Measurements from ENCODE around the gene PHACTR3.

The PHACTR3 gene

GRCh38 chr20:59817846-59818615, 213.7 kb downstream of the PHACTR3 start:
- Histone ChIP-seq H2BK12ac (ENCODE audit: low read length) (no peak overlapping the region), H3K9ac (ENCODE audit: low read length) (no peak overlapping the region), H3K18ac (ENCODE audit: low read length) (no peak overlapping the region), H3K4ac (ENCODE audit: low read depth, low read length) (no peak overlapping the region), H2AK5ac (ENCODE audit: low read length) (no peak overlapping the region), H3K23ac (ENCODE audit: low read length) (no peak overlapping the region), H3K79me2 (ENCODE audit: control insufficient read depth, insufficient read depth, low read length, poor library complexity) (no peaks in the 10 kb centered on the region), H2BK5ac (ENCODE audit: low read depth, low read length, poor library complexity) (no peak overlapping the region), H3K4me2 (ENCODE audit: low read length) (no peak overlapping the region), H3K36me3 (ENCODE audit: control insufficient read depth in 1 of 2, insufficient read depth in 2 of 2, low read length in 2 of 2) (no peaks in the 10 kb centered on the region), H2BK120ac (ENCODE audit: insufficient read depth, low read length, poor library complexity) (no peak overlapping the region), H3K14ac (ENCODE audit: low read length) (no peak overlapping the region), H4K91ac (ENCODE audit: low read depth, low read length) (no peak overlapping the region), H3K79me1 (ENCODE audit: low read length) (no peaks in the 10 kb centered on the region), H3K27me3 (ENCODE audit: insufficient read depth, low read length) (no peaks in the 10 kb centered on the region), H3K27ac (ENCODE audit: low read depth, low read length) (no peak overlapping the region), H3K4me1 (ENCODE audit: control insufficient read depth in 1 of 2, insufficient read depth in 2 of 2, low read length in 2 of 2) (no peaks in the 10 kb centered on the region), H4K12ac (ENCODE audit: low read depth, low read length) (no peak overlapping the region), H3K4me3 (ENCODE audit: low read depth, low read length) (no peak overlapping the region), H2AFZ (ENCODE audit: insufficient read depth, low read length, poor library complexity) (no peak overlapping the region), H3K9me3 (ENCODE audit: insufficient read depth, low read depth, low read length) (peaks cover 5% of the 10 kb centered on the region), H4K8ac (ENCODE audit: low read depth, low read length) (no peak overlapping the region)
- DNase-seq: no peak
- WGBS (ENCODE audit: extremely low coverage, insufficient coverage, insufficient read length): no CpG with 5 or more reads among the region's 14 CpGs

GRCh38 chr20:59818911-59819310, 214.6 kb downstream of the PHACTR3 start:
- Histone ChIP-seq H4K12ac (ENCODE audit: low read depth, low read length) (no peak overlapping the region), H2BK12ac (ENCODE audit: low read length) (no peak overlapping the region), H3K9ac (ENCODE audit: low read length) (no peak overlapping the region), H3K36me3 (ENCODE audit: control insufficient read depth in 1 of 2, insufficient read depth in 2 of 2, low read length in 2 of 2) (no peaks in the 10 kb centered on the region), H3K4ac (ENCODE audit: low read depth, low read length) (no peak overlapping the region), H2BK5ac (ENCODE audit: low read depth, low read length, poor library complexity) (no peak overlapping the region), H3K27me3 (ENCODE audit: insufficient read depth, low read length) (no peaks in the 10 kb centered on the region), H3K14ac (ENCODE audit: low read length) (no peak overlapping the region), H3K4me1 (ENCODE audit: control insufficient read depth in 1 of 2, insufficient read depth in 2 of 2, low read length in 2 of 2) (no peaks in the 10 kb centered on the region), H3K23ac (ENCODE audit: low read length) (no peak overlapping the region), H3K79me2 (ENCODE audit: control insufficient read depth, insufficient read depth, low read length, poor library complexity) (no peaks in the 10 kb centered on the region), H4K91ac (ENCODE audit: low read depth, low read length) (no peak overlapping the region), H2AFZ (ENCODE audit: insufficient read depth, low read length, poor library complexity) (no peak overlapping the region), H3K4me3 (ENCODE audit: low read depth, low read length) (no peak overlapping the region), H3K18ac (ENCODE audit: low read length) (no peak overlapping the region), H3K9me3 (ENCODE audit: insufficient read depth, low read depth, low read length) (peaks cover 5% of the 10 kb centered on the region), H4K8ac (ENCODE audit: low read depth, low read length) (no peak overlapping the region), H3K27ac (ENCODE audit: low read depth, low read length) (no peak overlapping the region), H3K79me1 (ENCODE audit: low read length) (no peaks in the 10 kb centered on the region), H2BK120ac (ENCODE audit: insufficient read depth, low read length, poor library complexity) (no peak overlapping the region), H3K4me2 (ENCODE audit: low read length) (no peak overlapping the region), H2AK5ac (ENCODE audit: low read length) (no peak overlapping the region)
- 100% methylated on average over 1 of the region's 10 CpGs for WGBS (ENCODE audit: extremely low coverage, insufficient coverage, insufficient read length)
- no peak for DNase-seq

- no peak for DNase-seq
- H2AK5ac ChIP-seq (ENCODE audit: low read length): no peak overlapping the region
- no peak overlapping the region for H2BK120ac ChIP-seq (ENCODE audit: insufficient read depth, low read length, poor library complexity)
- H2AFZ ChIP-seq (ENCODE audit: insufficient read depth, low read length, poor library complexity): no peak overlapping the region
- no peak overlapping the region for H3K9ac ChIP-seq (ENCODE audit: low read length)
- H3K18ac ChIP-seq (ENCODE audit: low read length): no peak overlapping the region
- H3K4me2 ChIP-seq (ENCODE audit: low read length): no peak overlapping the region
- H3K4me1 ChIP-seq (ENCODE audit: control insufficient read depth in 1 of 2, insufficient read depth in 2 of 2, low read length in 2 of 2): no peaks in the 10 kb centered on the region
- no peaks in the 10 kb centered on the region for H3K27me3 ChIP-seq (ENCODE audit: insufficient read depth, low read length)
- no peak overlapping the region for H3K14ac ChIP-seq (ENCODE audit: low read length)
- no peak overlapping the region for H3K27ac ChIP-seq (ENCODE audit: low read depth, low read length)
- no peak overlapping the region for H3K4ac ChIP-seq (ENCODE audit: low read depth, low read length)
- H3K79me1 ChIP-seq (ENCODE audit: low read length): no peaks in the 10 kb centered on the region
- H2BK12ac ChIP-seq (ENCODE audit: low read length): no peak overlapping the region
- no peak overlapping the region for H4K12ac ChIP-seq (ENCODE audit: low read depth, low read length)
- H3K36me3 ChIP-seq (ENCODE audit: control insufficient read depth in 1 of 2, insufficient read depth in 2 of 2, low read length in 2 of 2): no peaks in the 10 kb centered on the region
- no peak overlapping the region for H2BK5ac ChIP-seq (ENCODE audit: low read depth, low read length, poor library complexity)
- H3K23ac ChIP-seq (ENCODE audit: low read length): no peak overlapping the region
- WGBS (ENCODE audit: extremely low coverage, insufficient coverage, insufficient read length): no CpG with 5 or more reads among the region's 20 CpGs
- H3K9me3 ChIP-seq (ENCODE audit: insufficient read depth, low read depth, low read length): peaks cover 5% of the 10 kb centered on the region
- no peaks in the 10 kb centered on the region for H3K79me2 ChIP-seq (ENCODE audit: control insufficient read depth, insufficient read depth, low read length, poor library complexity)
- no peak overlapping the region for H4K8ac ChIP-seq (ENCODE audit: low read depth, low read length)
- H3K4me3 ChIP-seq (ENCODE audit: low read depth, low read length): no peak overlapping the region
- no peak overlapping the region for H4K91ac ChIP-seq (ENCODE audit: low read depth, low read length)
These were observed 215.3 kb downstream of the PHACTR3 start for GRCh38 chr20:59819496-59820203.

- Histone ChIP-seq H4K8ac (ENCODE audit: low read depth, low read length) (no peak overlapping the region), H3K79me1 (ENCODE audit: low read length) (no peaks in the 10 kb centered on the region), H3K4me2 (ENCODE audit: low read length) (no peak overlapping the region), H4K91ac (ENCODE audit: low read depth, low read length) (no peak overlapping the region), H3K14ac (ENCODE audit: low read length) (no peak overlapping the region), H3K4ac (ENCODE audit: low read depth, low read length) (no peak overlapping the region), H3K27me3 (ENCODE audit: insufficient read depth, low read length) (no peaks in the 10 kb centered on the region), H2AK5ac (ENCODE audit: low read length) (no peak overlapping the region), H2BK120ac (ENCODE audit: insufficient read depth, low read length, poor library complexity) (no peak overlapping the region), H2BK5ac (ENCODE audit: low read depth, low read length, poor library complexity) (no peak overlapping the region), H4K12ac (ENCODE audit: low read depth, low read length) (no peak overlapping the region), H2BK12ac (ENCODE audit: low read length) (no peak overlapping the region), H3K9ac (ENCODE audit: low read length) (no peak overlapping the region), H3K23ac (ENCODE audit: low read length) (no peak overlapping the region), H3K79me2 (ENCODE audit: control insufficient read depth, insufficient read depth, low read length, poor library complexity) (no peaks in the 10 kb centered on the region), H3K9me3 (ENCODE audit: insufficient read depth, low read depth, low read length) (peaks cover 5% of the 10 kb centered on the region), H3K4me1 (ENCODE audit: control insufficient read depth in 1 of 2, insufficient read depth in 2 of 2, low read length in 2 of 2) (no peaks in the 10 kb centered on the region), H3K36me3 (ENCODE audit: control insufficient read depth in 1 of 2, insufficient read depth in 2 of 2, low read length in 2 of 2) (no peaks in the 10 kb centered on the region), H3K18ac (ENCODE audit: low read length) (no peak overlapping the region), H2AFZ (ENCODE audit: insufficient read depth, low read length, poor library complexity) (no peak overlapping the region), H3K4me3 (ENCODE audit: low read depth, low read length) (no peak overlapping the region), H3K27ac (ENCODE audit: low read depth, low read length) (no peak overlapping the region)
- no CpG with 5 or more reads among the region's 11 CpGs for WGBS (ENCODE audit: extremely low coverage, insufficient coverage, insufficient read length)
- no peak for DNase-seq
These were observed 216.1 kb downstream of the PHACTR3 start for GRCh38 chr20:59820204-59821041.
